ENCODE measurements around the gene NFIA. TPM values are rescaled to one million over a fixed set of nuclear protein-coding genes. Genes with fewer than 3 reads are reported as not detected.

The NFIA gene
- polyA plus RNA-seq, 3 donors, result 1.4 to 5.3 (median 2.4) TPM

DNA sequence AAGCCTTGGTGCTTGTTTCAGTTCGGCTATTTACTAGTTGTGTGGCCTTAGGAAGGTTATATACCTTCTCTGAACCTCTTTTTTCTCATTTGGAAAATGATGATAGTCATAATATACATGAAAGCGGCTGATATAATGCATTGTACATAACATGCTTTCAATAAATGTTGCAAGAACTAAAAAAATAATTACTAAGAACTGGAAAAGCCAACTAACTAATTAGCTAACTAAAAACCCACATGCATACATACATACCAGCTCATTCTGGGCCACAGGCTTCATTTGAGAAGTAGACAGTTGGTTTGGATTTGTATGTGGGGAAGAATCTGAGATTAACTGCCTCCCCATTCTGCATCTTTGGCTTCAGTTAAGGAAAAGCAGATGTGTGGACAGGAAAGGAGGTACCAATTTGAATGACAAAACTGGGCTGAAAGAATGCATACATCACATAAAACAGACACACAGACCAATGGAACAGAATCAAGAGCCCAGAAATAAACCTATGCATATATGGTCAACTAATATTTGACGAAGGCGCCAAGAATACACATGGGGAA lies 424.7 kb downstream of the NFIA start:
- Mint-ChIP-seq H3K9me3 (peaks cover 0 to 4% (median 0%) of the 10 kb centered on the region in 7 donors), H3K4me3 (no peak overlapping the region), H3K27ac (no peak overlapping the region), H3K4me1 (peaks cover 34% of the 10 kb centered on the region), H3K27me3 (ENCODE audit: low read depth in 3 of 3) (peaks cover 0 to 2% (median 0%) of the 10 kb centered on the region in 3 donors), H3K36me3 (no peaks in the 10 kb centered on the region)
- no peak overlapping the region for H3K27ac ChIP-seq (ENCODE audit: low read depth in 1 of 2, low read length in 2 of 2)
- H3K4me3 ChIP-seq (replicated peaks in 1 of 3; ENCODE audit: low read depth in 2 of 3, low read length in 3 of 3), result no peak overlapping the region
- no peak for DNase-seq
- intact Hi-C loops (cut with micrococcal nuclease), result no loop called here
- H4K20me1 ChIP-seq (ENCODE audit: insufficient read depth, low read length), result no peaks in the 10 kb centered on the region
- H3K9ac ChIP-seq (ENCODE audit: insufficient read depth, low read length, poor library complexity, severe bottlenecking), result no peak overlapping the region
- peaks cover 12 to 17% of the 10 kb centered on the region in 2 donors for H3K4me1 ChIP-seq (ENCODE audit: control insufficient read depth in 1 of 2, insufficient read depth in 2 of 2, low read length in 2 of 2)
- no peaks in the 10 kb centered on the region for H3K36me3 ChIP-seq (replicated peaks in 1 of 2; ENCODE audit: control insufficient read depth in 1 of 2, insufficient read depth in 2 of 2, low read length in 2 of 2)
- no CpG with 5 or more reads among the region's 4 CpGs for WGBS (ENCODE audit: insufficient coverage)
- peaks cover 0 to 5% of the 10 kb centered on the region in 2 donors for H3K9me3 ChIP-seq (replicated peaks in 1 of 2; ENCODE audit: control insufficient read depth in 1 of 2, insufficient read depth in 1 of 2, low read length in 2 of 2)
- TF ChIP-seq, protein P1, sequence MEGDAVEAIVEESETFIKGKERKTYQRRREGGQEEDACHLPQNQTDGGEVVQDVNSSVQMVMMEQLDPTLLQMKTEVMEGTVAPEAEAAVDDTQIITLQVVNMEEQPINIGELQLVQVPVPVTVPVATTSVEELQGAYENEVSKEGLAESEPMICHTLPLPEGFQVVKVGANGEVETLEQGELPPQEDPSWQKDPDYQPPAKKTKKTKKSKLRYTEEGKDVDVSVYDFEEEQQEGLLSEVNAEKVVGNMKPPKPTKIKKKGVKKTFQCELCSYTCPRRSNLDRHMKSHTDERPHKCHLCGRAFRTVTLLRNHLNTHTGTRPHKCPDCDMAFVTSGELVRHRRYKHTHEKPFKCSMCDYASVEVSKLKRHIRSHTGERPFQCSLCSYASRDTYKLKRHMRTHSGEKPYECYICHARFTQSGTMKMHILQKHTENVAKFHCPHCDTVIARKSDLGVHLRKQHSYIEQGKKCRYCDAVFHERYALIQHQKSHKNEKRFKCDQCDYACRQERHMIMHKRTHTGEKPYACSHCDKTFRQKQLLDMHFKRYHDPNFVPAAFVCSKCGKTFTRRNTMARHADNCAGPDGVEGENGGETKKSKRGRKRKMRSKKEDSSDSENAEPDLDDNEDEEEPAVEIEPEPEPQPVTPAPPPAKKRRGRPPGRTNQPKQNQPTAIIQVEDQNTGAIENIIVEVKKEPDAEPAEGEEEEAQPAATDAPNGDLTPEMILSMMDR (IDR thresholded peaks at IDR 0.05), result no peak
- H3K79me2 ChIP-seq (ENCODE audit: insufficient read depth, low read length), result no peaks in the 10 kb centered on the region
- H2AFZ ChIP-seq (ENCODE audit: insufficient read depth, low read depth, low read length, poor library complexity, severe bottlenecking), result no peak overlapping the region
- no peaks in the 10 kb centered on the region for H3K27me3 ChIP-seq (ENCODE audit: control insufficient read depth in 2 of 2, insufficient read depth in 2 of 2, low read length in 2 of 2)
- H3K4me2 ChIP-seq (replicated peaks; ENCODE audit: extremely low read depth, low read length, poor library complexity, severe bottlenecking), result no peak overlapping the region
